Fibroblast of lung (primary cell): ENCODE data around the gene OLIG2.

Source experiments
- CTCF ChIP-seq, 2 donors: IDR thresholded peaks in 1 of 2; conservative IDR thresholded peaks in 1 of 2; 1 replicate in 1 of 2; 2 replicates in 1 of 2; pipeline ENCODE4 v1.5.1; 2011 to 2012; ENCODE audit warnings: low read length in 2 of 2, control low read depth in 1 of 2, inconsistent platforms in 1 of 2, low read depth in 1 of 2, mild to moderate bottlenecking in 1 of 2
- EZH2 ChIP-seq: IDR thresholded peaks from 2 replicates; pipeline ENCODE4 v1.5.1; 2012; ENCODE audit warnings: low read length, control low read depth, mild to moderate bottlenecking; ENCODE audit errors: missing control alignments

- TF ChIP-seq CTCF (conservative IDR thresholded peaks at IDR 0.05 in 1 of 2, IDR thresholded peaks at IDR 0.05 in 1 of 2; ENCODE audit: low read depth in 1 of 2, low read length in 2 of 2) (no peak), EZH2 (no peak)
Measured at GRCh38 chr21:33007747-33008146, 18.0 kb upstream of the OLIG2 start.
